Breast epithelium (tissue), 3 donors: ENCODE results near the gene TAF13.

Source experiments
- POLR2A ChIP-seq: fragments of 450-650 bp; IDR thresholded peaks from one replicate; pipeline ENCODE4 v1.6.1; 2016; ENCODE audit warnings: antibody characterized with exemption, mild to moderate bottlenecking, moderate library complexity
- TF ChIP-seq, protein P1 (sequence below), 3 donors: fragments of 450-650 bp; IDR thresholded peaks; one replicate each; pipeline ENCODE4 v1.5.1; 2016 to 2017; ENCODE audit warnings: antibody characterized with exemption in 3 of 3, mild to moderate bottlenecking in 3 of 3, moderate library complexity in 3 of 3

DNA sequence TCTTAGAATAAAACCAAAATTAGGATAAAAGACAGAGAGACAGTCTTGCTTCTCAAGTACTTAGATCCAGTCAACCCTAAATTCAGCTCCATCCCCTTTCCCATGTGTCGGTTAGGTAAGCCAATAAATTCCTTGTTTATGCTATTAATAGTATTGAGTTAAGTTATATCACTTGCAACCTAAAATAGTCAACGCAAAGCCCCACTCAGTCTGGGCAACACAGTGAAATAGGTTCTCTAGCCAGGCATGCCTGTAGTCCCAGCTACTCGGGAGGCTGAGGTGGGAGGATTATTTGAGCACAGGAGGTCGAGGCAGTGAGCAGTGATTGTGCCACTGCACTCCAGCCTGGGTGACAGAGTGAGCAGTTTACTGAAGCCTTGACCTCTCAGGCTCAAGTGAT, 14.6 kb downstream of the TAF13 start:
- TF ChIP-seq, protein P1, sequence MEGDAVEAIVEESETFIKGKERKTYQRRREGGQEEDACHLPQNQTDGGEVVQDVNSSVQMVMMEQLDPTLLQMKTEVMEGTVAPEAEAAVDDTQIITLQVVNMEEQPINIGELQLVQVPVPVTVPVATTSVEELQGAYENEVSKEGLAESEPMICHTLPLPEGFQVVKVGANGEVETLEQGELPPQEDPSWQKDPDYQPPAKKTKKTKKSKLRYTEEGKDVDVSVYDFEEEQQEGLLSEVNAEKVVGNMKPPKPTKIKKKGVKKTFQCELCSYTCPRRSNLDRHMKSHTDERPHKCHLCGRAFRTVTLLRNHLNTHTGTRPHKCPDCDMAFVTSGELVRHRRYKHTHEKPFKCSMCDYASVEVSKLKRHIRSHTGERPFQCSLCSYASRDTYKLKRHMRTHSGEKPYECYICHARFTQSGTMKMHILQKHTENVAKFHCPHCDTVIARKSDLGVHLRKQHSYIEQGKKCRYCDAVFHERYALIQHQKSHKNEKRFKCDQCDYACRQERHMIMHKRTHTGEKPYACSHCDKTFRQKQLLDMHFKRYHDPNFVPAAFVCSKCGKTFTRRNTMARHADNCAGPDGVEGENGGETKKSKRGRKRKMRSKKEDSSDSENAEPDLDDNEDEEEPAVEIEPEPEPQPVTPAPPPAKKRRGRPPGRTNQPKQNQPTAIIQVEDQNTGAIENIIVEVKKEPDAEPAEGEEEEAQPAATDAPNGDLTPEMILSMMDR (IDR thresholded peaks at IDR 0.05), result no peak
- no peak for TF ChIP-seq POLR2A
